ENCODE measurements around the gene FOXC2.

DNA sequence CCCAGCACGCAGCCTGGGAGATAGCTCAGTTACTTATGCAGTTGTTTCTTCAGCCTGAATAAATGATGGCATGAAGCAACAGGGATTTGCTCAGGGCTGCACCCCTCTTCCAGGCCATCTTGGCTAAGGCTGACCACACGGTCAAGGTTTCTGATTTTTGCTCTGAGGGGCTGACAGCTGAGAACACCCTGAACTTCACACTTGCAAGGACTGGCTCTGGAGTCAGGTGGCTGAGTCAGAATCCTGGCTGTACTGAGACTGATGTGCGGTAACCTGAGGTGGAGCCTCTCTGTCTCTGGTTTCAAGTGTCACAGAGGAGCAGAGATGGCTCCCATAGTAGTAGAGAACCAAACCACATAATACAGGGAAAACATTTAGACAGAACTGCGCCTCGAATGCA, 16.3 kb upstream of the FOXC2 start:
- TF ChIP-seq CTCF (IDR thresholded peaks at IDR 0.05): no peak
- TF ChIP-seq POLR2A (IDR thresholded peaks at IDR 0.05): no peak
